Fibroblast of villous mesenchyme (primary cell): Measurements from ENCODE around the gene TMCO4. TPM values are rescaled to one million over a fixed set of nuclear protein-coding genes. Genes with fewer than 3 reads are reported as not detected.

Source experiments
- DNase-seq: peaks from one replicate; pipeline ENCODE4 v3.0.0-alpha.2; 2010; ENCODE audit warnings: low read depth
- H3K4me3 ChIP-seq: 2 replicates; pipeline ENCODE4 v1.5.1; 2011; ENCODE audit warnings: low read depth, mild to moderate bottlenecking, low read length
- total RNA-seq: library from RNA; depleted of rRNA; stranded (reverse); fragments of >200 nt; gene quantifications from 2 replicates; pipeline ENCODE4 v1.2.3, GENCODE V29; 2012
- TF ChIP-seq, protein P1 (sequence below): IDR thresholded peaks from 2 replicates; pipeline ENCODE4 v1.5.1; 2012; ENCODE audit warnings: low read depth, mild to moderate bottlenecking, low read length; ENCODE audit not compliant: insufficient read depth

The TMCO4 gene
- total RNA-seq, 1 donor, result 20.7 TPM

- no peak for DNase-seq
- H3K4me3 ChIP-seq, result no peak overlapping the region
- TF ChIP-seq, protein P1, sequence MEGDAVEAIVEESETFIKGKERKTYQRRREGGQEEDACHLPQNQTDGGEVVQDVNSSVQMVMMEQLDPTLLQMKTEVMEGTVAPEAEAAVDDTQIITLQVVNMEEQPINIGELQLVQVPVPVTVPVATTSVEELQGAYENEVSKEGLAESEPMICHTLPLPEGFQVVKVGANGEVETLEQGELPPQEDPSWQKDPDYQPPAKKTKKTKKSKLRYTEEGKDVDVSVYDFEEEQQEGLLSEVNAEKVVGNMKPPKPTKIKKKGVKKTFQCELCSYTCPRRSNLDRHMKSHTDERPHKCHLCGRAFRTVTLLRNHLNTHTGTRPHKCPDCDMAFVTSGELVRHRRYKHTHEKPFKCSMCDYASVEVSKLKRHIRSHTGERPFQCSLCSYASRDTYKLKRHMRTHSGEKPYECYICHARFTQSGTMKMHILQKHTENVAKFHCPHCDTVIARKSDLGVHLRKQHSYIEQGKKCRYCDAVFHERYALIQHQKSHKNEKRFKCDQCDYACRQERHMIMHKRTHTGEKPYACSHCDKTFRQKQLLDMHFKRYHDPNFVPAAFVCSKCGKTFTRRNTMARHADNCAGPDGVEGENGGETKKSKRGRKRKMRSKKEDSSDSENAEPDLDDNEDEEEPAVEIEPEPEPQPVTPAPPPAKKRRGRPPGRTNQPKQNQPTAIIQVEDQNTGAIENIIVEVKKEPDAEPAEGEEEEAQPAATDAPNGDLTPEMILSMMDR, result no peak
Observed at GRCh38 chr1:19656134-19656779, 143.5 kb downstream of the TMCO4 start.

GRCh38 chr1:19655718-19656080 lies 144.0 kb downstream of the TMCO4 start:
- DNase-seq, result no peak
- TF ChIP-seq, protein P1, result no peak
- no peak overlapping the region for H3K4me3 ChIP-seq

DNA sequence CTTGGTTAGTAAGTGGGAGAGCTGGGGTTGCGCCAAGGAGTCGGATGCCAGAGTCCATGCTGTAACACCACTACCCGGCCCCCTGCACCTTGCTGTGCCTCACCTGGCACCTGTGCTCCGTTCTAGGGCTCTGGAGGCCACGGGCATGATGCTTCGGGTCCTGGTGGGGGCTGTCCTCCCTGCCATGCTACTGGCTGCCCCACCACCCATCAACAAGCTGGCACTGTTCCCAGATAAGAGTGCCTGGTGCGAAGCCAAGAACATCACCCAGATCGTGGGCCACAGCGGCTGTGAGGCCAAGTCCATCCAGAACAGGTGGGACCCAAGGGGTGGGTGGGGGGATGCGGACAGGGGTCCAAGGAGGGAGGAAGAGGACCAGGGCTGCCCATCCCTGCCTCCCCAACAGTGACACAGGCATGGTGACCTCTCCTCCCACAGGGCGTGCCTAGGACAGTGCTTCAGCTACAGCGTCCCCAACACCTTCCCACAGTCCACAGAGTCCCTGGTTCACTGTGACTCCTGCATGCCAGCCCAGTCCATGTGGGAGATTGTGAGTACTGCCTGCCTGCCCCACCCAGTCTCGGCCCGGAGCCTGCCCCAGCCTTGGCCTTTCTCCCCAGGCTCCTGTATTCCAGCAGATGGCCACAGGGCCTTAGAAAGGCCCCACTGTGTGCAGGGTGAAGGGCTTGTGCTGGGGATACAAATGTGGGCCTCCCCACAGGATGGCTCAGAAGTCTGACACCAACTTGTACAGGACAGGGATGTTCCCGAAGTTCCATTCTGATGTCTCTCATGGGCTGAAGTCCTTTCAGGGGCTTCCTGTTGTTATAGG lies 144.6 kb downstream of the TMCO4 start:
- TF ChIP-seq, protein P1, result no peak
- DNase-seq, result no peak
- H3K4me3 ChIP-seq, result no peak overlapping the region

DNA sequence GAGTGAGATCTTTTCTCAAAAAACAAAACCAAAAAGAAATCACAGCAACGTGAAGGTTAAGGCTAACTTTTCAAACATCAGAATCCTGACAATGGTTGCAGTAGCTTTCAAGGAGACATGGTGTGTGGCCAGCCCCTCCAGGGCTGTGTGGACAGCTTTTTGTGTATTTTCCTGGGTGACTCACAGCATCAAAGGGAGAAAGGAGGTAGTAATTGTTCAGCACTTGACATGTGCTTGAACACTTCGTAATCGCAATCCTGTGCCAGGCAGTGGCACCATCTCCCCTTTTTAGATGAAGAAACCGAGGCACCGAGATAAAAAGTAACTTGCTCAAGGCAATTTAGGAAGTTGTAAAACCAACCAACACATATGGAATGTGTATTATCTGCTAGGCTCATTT lies 145.3 kb downstream of the TMCO4 start:
- TF ChIP-seq, protein P1, result no peak

GRCh38 chr1:19651141-19651737 lies 148.5 kb downstream of the TMCO4 start:
- no peak overlapping the region for H3K4me3 ChIP-seq
- TF ChIP-seq, protein P1, result peak; percentile 89
- DNase-seq, result peak; percentile 60

More for the DNA sequence above, 145.3 kb downstream of the TMCO4 start:
- no peak overlapping the region for H3K4me3 ChIP-seq
- DNase-seq, result no peak

DNA sequence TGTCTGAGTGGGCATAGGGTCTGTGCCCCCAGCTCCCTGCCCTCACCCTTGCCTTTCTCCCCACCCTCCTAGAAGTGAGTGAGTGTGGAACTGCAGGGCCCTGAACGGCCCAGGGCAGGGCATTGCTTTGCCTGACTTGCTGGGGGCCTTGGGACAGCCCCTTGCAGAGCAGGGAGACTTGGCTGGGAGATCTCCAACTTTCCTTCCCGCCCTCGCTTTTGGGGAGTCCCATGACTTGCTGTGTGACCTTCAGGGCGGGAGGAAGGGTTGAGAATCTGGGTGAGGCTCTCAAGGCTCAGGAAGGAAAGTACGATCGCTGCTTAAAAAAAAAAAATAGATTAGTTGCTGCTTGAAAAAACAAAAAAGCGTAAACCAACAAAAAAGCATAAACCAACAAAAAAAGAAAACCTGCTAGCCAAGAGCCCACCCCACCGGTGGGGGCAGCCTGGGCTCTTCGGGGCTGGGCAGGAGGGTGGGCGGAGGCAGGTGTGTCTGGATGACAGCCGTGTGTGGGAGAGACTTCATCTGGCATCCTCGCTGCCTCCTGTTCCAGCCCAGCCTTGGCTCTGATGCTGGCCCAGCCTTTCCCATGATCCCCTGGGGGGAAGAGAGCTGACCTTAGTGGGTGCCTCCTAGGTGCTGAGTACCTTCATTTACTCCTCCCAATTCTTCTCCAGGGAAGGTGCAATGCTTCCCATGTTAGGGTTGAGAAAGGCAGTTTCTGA lies 149.1 kb downstream of the TMCO4 start:
- TF ChIP-seq, protein P1, result no peak
- peak; percentile 22 for DNase-seq
- no peak overlapping the region for H3K4me3 ChIP-seq
